Measurements from ENCODE around the gene ANXA3. TPM values are rescaled to one million over a fixed set of nuclear protein-coding genes. Genes with fewer than 3 reads are reported as not detected.
A peak's percentile ranks its signal among the peaks of the same experiment; 100 is the strongest.

Gene ANXA3
- total RNA-seq, 1 donor from 2014 or later: 182 TPM

DNA sequence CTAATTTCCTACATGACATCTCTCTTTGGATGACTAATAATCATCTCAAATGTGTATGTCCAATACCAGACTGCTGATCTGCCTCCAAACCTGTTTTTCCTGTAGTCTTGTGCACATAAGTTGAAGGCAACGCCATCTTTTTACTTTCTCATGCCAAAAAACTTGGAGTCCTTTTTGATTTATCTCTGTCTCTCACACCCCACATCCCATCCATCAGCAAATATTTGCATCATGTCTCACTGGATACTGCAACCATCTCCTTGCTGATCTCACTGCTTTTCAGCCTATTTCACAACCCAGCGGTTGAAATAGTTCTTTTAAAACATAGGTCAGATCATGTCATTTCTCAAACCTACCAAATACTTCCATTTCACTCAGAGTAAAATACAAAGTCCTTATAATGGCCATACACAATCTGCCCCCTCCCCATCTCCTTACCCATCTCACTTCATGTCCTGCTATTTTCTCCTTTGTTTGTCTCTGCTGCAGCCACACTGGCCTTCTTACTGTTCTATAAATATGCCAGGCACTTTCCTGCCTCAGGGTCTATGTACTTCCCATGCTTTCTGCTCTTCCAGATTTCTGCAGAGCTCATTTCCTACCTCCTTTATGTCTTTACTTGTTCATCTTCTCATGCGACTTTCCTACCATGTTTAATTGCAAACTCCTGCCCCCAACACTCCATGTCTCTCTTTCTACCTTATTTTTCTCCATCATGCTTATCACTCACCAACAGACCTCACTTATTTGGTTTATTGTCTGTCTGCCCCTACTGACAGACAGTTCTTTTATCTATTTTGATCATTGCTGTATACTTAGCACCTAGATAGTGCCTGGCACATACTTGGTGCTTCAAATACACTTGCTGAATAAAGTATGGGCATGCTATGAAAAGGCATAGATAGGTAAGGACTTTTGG is 98.8 kb downstream of the ANXA3 start:
- intact Hi-C loops (cut with DNase I): no loop called here
- Histone ChIP-seq H3K4me1 (peaks cover 32% of the 10 kb centered on the region), H3K27ac (peak overlapping the region; percentile 6), H3K27me3 (no peaks in the 10 kb centered on the region), H3K4me3 (no peak overlapping the region), H3K36me3 (no peaks in the 10 kb centered on the region), H3K9me3 (no peaks in the 10 kb centered on the region)
- TF ChIP-seq, protein P1, sequence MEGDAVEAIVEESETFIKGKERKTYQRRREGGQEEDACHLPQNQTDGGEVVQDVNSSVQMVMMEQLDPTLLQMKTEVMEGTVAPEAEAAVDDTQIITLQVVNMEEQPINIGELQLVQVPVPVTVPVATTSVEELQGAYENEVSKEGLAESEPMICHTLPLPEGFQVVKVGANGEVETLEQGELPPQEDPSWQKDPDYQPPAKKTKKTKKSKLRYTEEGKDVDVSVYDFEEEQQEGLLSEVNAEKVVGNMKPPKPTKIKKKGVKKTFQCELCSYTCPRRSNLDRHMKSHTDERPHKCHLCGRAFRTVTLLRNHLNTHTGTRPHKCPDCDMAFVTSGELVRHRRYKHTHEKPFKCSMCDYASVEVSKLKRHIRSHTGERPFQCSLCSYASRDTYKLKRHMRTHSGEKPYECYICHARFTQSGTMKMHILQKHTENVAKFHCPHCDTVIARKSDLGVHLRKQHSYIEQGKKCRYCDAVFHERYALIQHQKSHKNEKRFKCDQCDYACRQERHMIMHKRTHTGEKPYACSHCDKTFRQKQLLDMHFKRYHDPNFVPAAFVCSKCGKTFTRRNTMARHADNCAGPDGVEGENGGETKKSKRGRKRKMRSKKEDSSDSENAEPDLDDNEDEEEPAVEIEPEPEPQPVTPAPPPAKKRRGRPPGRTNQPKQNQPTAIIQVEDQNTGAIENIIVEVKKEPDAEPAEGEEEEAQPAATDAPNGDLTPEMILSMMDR (IDR thresholded peaks at IDR 0.05): no peak
- DNase-seq (no peak), ATAC-seq (peak; percentile 40)

DNA sequence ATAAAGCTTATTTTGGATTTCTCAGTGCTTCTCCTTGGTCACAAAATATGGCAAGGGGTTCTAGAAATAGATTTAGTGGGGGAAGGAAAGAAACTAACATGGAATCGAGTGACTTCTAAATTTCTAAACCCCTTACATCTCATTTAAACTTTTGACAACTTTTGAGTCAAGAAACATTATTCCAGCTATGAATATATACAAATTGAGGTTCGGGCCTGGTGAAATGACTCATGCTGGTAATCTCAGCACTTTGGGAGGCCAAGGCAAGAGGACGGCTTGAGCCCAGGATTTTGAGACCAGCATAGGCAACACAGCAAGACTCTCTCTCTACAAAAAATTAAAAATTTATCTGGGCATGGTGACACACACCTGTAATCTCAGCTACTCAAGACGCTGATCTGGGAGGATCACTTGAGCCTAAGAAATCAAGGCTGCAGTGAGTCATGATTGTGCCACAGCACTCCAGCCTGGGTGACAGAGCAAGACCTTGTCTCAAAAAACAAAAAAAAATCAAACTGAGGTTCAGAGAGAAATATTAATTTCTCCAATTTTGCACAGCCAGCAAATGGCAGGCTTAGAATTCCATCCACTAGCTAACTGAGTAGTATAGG is 99.8 kb downstream of the ANXA3 start:
- H3K27ac ChIP-seq: no peak overlapping the region
- no peaks in the 10 kb centered on the region for H3K27me3 ChIP-seq
- no peaks in the 10 kb centered on the region for H3K36me3 ChIP-seq
- no peaks in the 10 kb centered on the region for H3K9me3 ChIP-seq
- peaks cover 22% of the 10 kb centered on the region for H3K4me1 ChIP-seq
- intact Hi-C loops (cut with DNase I): no loop called here
- ATAC-seq (no peak), DNase-seq (no peak)
- no peak overlapping the region for H3K4me3 ChIP-seq
- TF ChIP-seq, protein P1 (IDR thresholded peaks at IDR 0.05): no peak

DNA sequence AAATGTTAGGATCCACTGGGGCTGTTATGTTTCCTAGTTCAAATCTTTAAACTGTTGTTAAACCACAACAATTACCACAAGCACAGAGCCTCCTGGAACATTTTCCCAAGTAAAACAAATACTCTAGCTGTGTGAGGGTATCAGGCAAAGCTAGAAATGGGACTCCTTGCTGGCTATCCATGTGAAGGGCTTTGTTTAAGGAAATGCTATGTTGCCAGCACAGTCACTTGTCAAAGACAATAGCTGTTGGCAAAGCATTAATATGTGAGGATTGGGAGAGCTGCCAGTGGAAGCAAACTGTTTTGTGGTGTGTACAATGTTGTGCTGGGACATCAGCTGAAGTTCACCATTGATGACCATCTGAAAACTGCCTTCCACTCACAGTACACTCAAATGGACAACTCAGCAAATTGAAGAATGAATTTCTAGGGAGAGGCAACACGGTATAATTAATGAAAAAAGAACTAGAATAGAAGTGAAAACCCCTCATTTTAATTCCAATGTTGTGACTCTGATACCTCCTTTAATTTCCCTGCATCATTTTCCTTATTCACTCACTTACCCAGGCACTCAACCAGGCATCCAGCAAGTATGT is 100.8 kb downstream of the ANXA3 start:
- ATAC-seq (no peak), DNase-seq (no peak)
- no peaks in the 10 kb centered on the region for H3K36me3 ChIP-seq
- H3K9me3 ChIP-seq: no peaks in the 10 kb centered on the region
- H3K4me3 ChIP-seq: no peak overlapping the region
- peaks cover 28% of the 10 kb centered on the region for H3K4me1 ChIP-seq
- intact Hi-C loops (cut with DNase I): no loop called here
- no peaks in the 10 kb centered on the region for H3K27me3 ChIP-seq
- TF ChIP-seq, protein P1 (IDR thresholded peaks at IDR 0.05): no peak
- no peak overlapping the region for H3K27ac ChIP-seq

DNA sequence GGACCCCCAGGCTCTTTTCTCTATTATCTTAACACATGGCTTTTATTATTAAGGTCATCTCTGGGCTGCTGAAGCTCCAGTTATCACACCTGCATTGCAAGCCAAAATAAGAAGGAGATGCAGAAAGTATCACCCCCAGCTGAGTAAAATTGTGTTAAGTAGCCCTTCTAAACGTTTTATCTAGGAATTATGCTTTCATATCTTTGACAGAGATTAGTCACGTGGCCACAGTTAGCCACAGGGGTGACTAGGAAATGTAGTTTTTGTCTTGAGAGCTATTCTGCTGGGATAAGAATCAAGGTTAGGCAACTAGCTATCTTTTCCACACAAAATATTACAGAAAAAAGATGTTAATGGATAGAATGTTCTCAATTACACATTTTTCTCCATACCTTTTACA is 102.1 kb downstream of the ANXA3 start:
- Histone ChIP-seq H3K9me3 (no peaks in the 10 kb centered on the region), H3K4me1 (peaks cover 32% of the 10 kb centered on the region), H3K4me3 (no peak overlapping the region), H3K36me3 (no peaks in the 10 kb centered on the region), H3K27me3 (no peaks in the 10 kb centered on the region), H3K27ac (no peak overlapping the region)
- no peak for DNase-seq
- TF ChIP-seq, protein P1 (IDR thresholded peaks at IDR 0.05): no peak
- no peak for ATAC-seq
- intact Hi-C loops (cut with DNase I): no loop called here

DNA sequence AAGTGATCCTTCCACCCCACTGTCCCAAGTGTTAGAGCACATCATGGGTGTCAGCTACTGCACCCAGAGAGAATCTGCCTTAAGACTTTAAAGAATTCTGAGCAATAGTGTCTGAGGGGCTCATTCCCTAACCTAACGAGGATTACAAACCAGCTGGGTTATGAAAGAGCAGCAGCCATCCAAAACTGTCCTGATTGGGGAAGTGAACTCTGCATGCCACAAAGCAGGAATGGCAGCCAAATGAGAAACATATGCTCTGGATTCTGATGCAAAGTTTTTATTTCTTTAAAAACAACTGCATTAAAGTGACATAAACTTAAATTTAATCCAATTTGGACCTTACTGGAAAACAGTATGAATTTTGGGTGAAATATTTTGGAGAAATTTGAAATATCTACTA is 103.2 kb downstream of the ANXA3 start:
- ATAC-seq (no peak), DNase-seq (no peak)
- Histone ChIP-seq H3K4me3 (no peak overlapping the region), H3K27me3 (no peaks in the 10 kb centered on the region), H3K27ac (no peak overlapping the region), H3K36me3 (no peaks in the 10 kb centered on the region), H3K4me1 (peaks cover 23% of the 10 kb centered on the region), H3K9me3 (no peaks in the 10 kb centered on the region)
- intact Hi-C loops (cut with DNase I): no loop called here
- TF ChIP-seq, protein P1 (IDR thresholded peaks at IDR 0.05): no peak
